ENCODE measurements around the gene CIB4. TPM values are rescaled to one million over a fixed set of nuclear protein-coding genes. Genes with fewer than 3 reads are reported as not detected.

The CIB4 gene
- total and polyA plus RNA-seq, 2 of the 4 experiments (the other 2 are of a cell fraction) = not detected

DNA sequence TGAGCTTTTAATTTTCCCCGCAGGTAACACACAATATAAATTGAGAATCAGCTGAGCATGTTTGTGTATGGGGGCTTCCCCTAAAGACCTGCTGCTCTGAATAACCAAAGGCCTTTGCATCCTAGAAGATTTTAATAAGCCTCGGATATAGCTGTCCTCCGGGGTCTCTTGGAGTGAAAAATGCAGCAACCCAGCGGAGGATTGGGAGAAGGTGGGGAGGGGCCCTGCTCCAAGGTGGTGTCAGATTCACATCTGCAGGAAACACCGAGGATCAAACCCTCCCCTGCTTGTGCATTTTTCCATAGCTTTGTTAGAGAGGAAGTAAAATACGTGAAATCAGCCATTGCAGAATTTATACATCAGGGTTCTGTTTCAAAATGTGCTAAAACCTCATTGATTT is 100.2 kb downstream of the CIB4 start:
- WGBS, 2 experiments (ENCODE audit: extremely low coverage in 2 of 2, insufficient read length in 1 of 2) = 0% methylated on average over 1 of the region's 6 CpGs; no CpG with 5 or more reads in 1 of the 2 experiments
- Histone ChIP-seq H4K20me1 (ENCODE audit: insufficient read depth, low read length) (no peaks in the 10 kb centered on the region), H3K4ac (ENCODE audit: low read depth, low read length) (no peak overlapping the region), H3K9me1 (ENCODE audit: insufficient read depth, low read length) (no peaks in the 10 kb centered on the region), H3K4me2 (ENCODE audit: low read depth, low read length) (no peak overlapping the region), H2BK20ac (ENCODE audit: low read depth, low read length) (no peak overlapping the region), H3K23ac (ENCODE audit: low read depth, low read length) (no peak overlapping the region), H2BK120ac (ENCODE audit: low read depth, low read length) (no peak overlapping the region), H4K8ac (ENCODE audit: low read depth in 2 of 2, low read length in 2 of 2) (no peak overlapping the region), H3K4me3 (ENCODE audit: insufficient read depth, low read depth, low read length) (no peak overlapping the region), H3K27me3 (ENCODE audit: control insufficient read depth, insufficient read depth, low read length) (peaks cover 30% of the 10 kb centered on the region), H3K36me3 (ENCODE audit: control insufficient read depth, insufficient read depth, low read length) (no peaks in the 10 kb centered on the region), H3K56ac (ENCODE audit: extremely low read depth, insufficient read depth, low read length) (no peak overlapping the region), H3K9me3 (ENCODE audit: control insufficient read depth, insufficient read depth, low read length) (no peaks in the 10 kb centered on the region), H4K5ac (ENCODE audit: low read depth, low read length) (no peak overlapping the region), H3K9ac (ENCODE audit: low read depth, low read length) (no peak overlapping the region), H3K4me1 (ENCODE audit: control insufficient read depth, insufficient read depth, low read length) (no peaks in the 10 kb centered on the region), H2AFZ (replicated peaks; ENCODE audit: low read length, poor library complexity) (no peak overlapping the region), H2BK5ac (ENCODE audit: low read depth, low read length, poor library complexity, severe bottlenecking) (no peak overlapping the region), H2AK5ac (ENCODE audit: low read depth, low read length) (no peak overlapping the region), H4K91ac (ENCODE audit: insufficient read depth, low read depth, low read length) (no peak overlapping the region), H3K79me1 (ENCODE audit: low read depth in 1 of 2, low read length in 2 of 2) (no peaks in the 10 kb centered on the region), H3K18ac (ENCODE audit: low read depth, low read length) (no peak overlapping the region), H2BK15ac (ENCODE audit: low read depth, low read length) (no peak overlapping the region), H3K27ac (ENCODE audit: insufficient read depth, low read length) (no peak overlapping the region), H2AK9ac (replicated peaks; ENCODE audit: low read depth, low read length, poor library complexity) (no peak overlapping the region), H3K14ac (replicated peaks; ENCODE audit: low read depth, low read length) (no peak overlapping the region)
- ATAC-seq (ENCODE audit: low read depth) = no peak
- intact Hi-C loops (cut with micrococcal nuclease) = no loop called here
- no peak for DNase-seq
- in situ Hi-C loops (cut with MboI; ENCODE audit: low sequenced_read_pairs) = no loop called here
- ChIA-PET CTCF (interaction anchor here (1.3 kb wide), 1 partner anchor 38 kb away, joined by 3 read pairs; no protein-coding TSS in a partner anchor), POLR2A (ENCODE audit: unreplicated experiment) (no interaction called here)
- TF ChIP-seq RAD21 (IDR thresholded peaks at IDR 0.05; ENCODE audit: low read length) (no peak), ELK1 (IDR thresholded peaks at IDR 0.05; ENCODE audit: borderline replicate concordance, low read depth, low read length) (no peak), MAFK (IDR thresholded peaks at IDR 0.05; ENCODE audit: low read depth, low read length) (no peak), SMC3 (IDR thresholded peaks at IDR 0.05; ENCODE audit: low read depth, low read length) (no peak), MXI1 (IDR thresholded peaks at IDR 0.05; ENCODE audit: borderline replicate concordance, low read depth, low read length) (no peak), CHD1 (IDR thresholded peaks at IDR 0.05; ENCODE audit: low read depth, low read length) (no peak), FOS (IDR thresholded peaks at IDR 0.05; ENCODE audit: low read depth, low read length) (no peak), POLR2A (IDR thresholded peaks at IDR 0.05; ENCODE audit: low read depth, low read length) (no peak), CTCF (conservative IDR thresholded peaks at IDR 0.05; ENCODE audit: low read depth, low read length) (no peak), BHLHE40 (IDR thresholded peaks at IDR 0.05; ENCODE audit: low read depth, low read length) (no peak), RFX5 (IDR thresholded peaks at IDR 0.05; ENCODE audit: low read depth, low read length) (no peak)
- TF ChIP-seq, protein P1, sequence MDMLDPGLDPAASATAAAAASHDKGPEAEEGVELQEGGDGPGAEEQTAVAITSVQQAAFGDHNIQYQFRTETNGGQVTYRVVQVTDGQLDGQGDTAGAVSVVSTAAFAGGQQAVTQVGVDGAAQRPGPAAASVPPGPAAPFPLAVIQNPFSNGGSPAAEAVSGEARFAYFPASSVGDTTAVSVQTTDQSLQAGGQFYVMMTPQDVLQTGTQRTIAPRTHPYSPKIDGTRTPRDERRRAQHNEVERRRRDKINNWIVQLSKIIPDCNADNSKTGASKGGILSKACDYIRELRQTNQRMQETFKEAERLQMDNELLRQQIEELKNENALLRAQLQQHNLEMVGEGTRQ (IDR thresholded peaks at IDR 0.05; ENCODE audit: low read depth, low read length) = no peak
- dilution Hi-C loops (cut with HindIII; ENCODE audit: low sequenced_read_pairs, unreplicated experiment) = no loop called here
- no TSS peak for BruUV-seq (replicated peaks)

Data from IMR-90 (cell line).